C4-2B (cell line): ENCODE data around the gene NR1I2.

ENCODE experiments used
- H3K27ac ChIP-seq: fragments of 450-650 bp; 2 replicates; pipeline ENCODE4 v1.5.1; 2017
- CTCF ChIP-seq: fragments of 450-650 bp; conservative IDR thresholded peaks from 2 replicates; pipeline ENCODE4 v1.5.1; 2017; ENCODE audit warnings: mild to moderate bottlenecking
- ZFX ChIP-seq: fragments of 450-650 bp; IDR thresholded peaks from 2 replicates; pipeline ENCODE4 v1.6.1; 2017

NR1I2 gene

GRCh38 chr3:119779731-119780383 lies 2.0 kb upstream of the NR1I2 start:
- H3K27ac ChIP-seq: no peak overlapping the region
- no peak for TF ChIP-seq ZFX
- no peak for TF ChIP-seq CTCF

GRCh38 chr3:119782460-119782859 lies 559 bp downstream of the NR1I2 start:
- H3K27ac ChIP-seq: no peak overlapping the region
- TF ChIP-seq CTCF (no peak), ZFX (no peak)

GRCh38 chr3:119783255-119783654 lies 1.4 kb downstream of the NR1I2 start:
- no peak overlapping the region for H3K27ac ChIP-seq
- TF ChIP-seq ZFX: no peak
- no peak for TF ChIP-seq CTCF

- no peak for TF ChIP-seq CTCF
- no peak for TF ChIP-seq ZFX
- H3K27ac ChIP-seq: no peak overlapping the region
These were observed 2.0 kb downstream of the NR1I2 start for GRCh38 chr3:119783883-119784282.

- peak overlapping the region; percentile 60; the same call in 1 of the 2 replicates for H3K27ac ChIP-seq
- no peak for TF ChIP-seq ZFX
- TF ChIP-seq CTCF: no peak
These were observed 4.5 kb downstream of the NR1I2 start for GRCh38 chr3:119786409-119786808.

- H3K27ac ChIP-seq: no peak overlapping the region
- no peak for TF ChIP-seq CTCF
- no peak for TF ChIP-seq ZFX
These were observed 8.5 kb downstream of the NR1I2 start for GRCh38 chr3:119790369-119790768.

- no peak for TF ChIP-seq CTCF
- TF ChIP-seq ZFX: no peak
- H3K27ac ChIP-seq: no peak overlapping the region
These were observed 10.4 kb downstream of the NR1I2 start for GRCh38 chr3:119792270-119792669.
